NCI-H1694 treated with DMSO at 0.1 percent for 48 hours (cell line): ENCODE measurements around the gene FOSB.
A peak's percentile ranks its signal among the peaks of the same experiment; 100 is the strongest.

Experiments
- DNase-seq: peaks from one replicate; lab custom pipeline; 2025; lab: John Stamatoyannopoulos, UW

FOSB gene

DNA sequence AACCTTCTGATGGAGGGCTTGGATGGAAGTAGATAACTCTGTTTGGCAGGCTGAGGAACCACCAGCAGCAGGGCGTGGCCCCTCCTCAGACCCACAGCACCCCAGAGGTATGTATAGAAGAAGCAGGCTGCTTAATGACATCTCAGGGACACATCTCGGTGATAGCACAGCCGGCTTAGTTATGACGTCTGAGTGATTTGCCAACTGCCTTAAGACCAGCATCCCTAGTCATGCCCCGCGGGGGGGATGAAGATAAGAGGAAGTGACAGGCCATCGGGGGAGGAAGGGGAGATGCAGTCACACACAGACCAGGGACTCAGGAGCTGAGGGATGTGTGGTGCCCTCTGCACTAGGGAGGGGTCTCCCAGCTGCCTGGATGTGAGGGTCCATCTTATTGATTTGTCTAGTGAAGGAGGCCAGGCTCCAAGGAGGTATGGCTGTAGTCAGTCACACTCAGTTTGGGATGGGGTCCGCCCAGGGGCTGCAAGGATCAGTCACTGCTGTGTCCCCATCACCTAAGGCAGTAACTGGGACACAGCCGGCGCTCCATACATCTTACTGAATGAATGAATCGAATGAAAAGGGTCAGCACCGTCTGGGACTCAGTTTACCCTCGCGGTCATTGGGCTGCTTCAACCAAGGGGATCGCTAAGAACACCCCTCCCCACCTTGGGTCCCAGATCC lies 24.9 kb upstream of the FOSB start:
- no peak for DNase-seq

DNA sequence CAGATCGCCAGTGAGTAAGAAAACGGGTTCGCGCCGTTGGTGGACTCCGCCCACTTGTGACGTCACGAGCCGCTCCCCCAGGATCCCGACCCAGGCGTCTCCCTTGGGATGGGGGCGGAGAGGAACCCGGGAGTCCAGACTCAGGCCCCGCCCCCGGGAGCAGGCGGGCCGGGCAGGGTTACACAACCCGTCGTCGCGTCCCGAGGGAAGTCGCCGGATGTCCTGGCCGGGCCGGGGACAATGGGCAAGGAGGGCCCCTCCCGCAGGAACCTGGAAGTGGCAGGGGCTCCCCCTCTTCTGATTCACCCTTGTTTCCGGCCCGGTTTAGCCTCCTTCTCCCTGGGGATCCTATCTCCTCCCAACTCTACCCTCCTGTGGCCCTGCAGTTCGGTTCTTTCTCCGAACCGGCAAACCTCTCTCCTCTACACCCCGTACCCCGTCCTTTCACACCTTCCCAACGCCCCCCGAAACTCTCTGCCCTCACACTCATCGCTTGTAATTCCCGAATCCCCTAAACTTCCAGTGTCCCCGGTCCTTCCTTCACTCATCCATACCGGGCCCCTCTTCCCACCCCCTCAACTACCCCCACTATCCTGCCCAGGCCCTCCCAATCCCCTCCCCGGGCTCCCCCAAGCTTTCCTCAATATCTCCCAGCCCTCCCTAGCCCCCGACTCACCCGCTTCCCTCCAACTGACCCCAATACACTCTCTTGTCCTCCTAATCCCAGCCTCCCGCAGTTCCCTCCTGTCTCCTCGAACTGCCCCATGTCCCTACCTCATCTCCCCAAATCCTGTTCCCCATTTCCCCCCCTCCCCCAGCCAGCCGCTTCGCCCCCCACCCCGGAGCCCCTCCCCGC lies 24.1 kb upstream of the FOSB start:
- no peak for DNase-seq

DNA sequence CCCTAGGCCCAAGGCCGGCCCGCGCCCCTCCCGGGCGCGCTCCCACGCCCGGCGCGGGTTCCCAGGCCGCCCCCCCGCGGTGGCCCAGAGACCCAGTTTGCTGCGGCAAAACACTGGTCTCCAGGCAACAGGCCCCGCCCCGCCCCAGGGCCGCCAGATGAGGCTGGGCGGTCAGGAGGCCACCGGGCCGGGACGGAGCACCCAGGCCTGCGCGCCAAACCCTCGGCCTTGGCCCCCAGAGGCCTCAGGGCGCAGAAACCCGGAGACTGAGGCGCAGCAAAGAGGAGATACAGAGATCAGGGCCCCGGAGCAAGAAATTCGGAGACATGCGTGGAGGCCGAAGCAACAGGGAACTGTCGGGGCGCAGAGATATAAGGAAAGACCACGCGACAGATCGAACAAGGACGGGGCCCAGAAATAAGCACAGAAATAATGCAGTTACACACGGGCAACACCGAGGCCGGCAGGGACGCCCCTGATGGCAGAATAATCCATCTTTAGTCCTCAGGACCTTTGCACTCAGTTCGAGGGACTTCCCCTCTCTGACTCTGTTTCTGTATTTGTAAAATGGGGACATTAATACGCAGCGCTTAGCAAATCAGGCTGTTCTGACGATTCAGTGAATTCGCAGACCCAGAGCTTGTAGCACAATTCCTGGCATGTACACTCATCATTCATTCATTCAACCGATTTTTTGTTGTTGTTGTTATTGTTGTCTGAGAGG lies 23.3 kb upstream of the FOSB start:
- no peak for DNase-seq

DNA sequence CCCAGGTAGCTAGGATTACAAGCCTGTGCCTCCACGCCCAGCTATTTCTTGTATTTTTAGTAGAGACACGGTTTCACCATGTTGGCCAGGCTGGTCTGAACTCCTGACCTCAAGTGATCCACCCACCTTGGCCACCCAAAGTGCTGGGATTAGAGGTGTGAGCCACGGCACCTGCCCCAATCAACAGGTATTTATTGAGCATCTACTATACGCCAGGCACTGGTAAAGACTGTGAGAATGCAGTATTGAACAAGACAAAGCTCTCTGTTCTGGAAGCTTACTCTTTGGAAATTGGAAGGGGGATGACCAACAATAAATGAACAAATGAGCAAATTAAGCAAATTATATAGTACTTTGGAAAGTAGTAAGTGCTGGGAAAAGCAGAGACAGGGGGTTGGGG lies 22.7 kb upstream of the FOSB start:
- DNase-seq: no peak

DNA sequence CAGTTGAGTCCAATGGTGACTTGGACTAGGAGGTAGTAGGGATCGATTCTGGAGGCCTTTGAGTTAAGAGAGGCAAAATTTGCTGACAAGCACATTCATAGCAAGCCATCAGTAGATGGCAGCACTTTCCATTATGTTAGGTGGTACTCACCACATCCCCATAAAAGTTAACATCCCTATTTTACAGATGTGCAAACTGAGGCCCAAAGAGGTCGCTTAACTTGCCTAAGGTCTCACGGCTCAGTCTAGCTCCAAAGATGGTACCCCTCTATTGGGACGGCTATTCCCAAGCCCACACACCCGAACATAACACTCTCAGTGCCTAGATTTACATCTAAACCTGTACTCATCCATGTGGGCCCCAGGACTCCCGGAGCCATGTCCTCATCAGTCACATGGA lies 21.5 kb upstream of the FOSB start:
- peak; percentile 26 for DNase-seq

DNA sequence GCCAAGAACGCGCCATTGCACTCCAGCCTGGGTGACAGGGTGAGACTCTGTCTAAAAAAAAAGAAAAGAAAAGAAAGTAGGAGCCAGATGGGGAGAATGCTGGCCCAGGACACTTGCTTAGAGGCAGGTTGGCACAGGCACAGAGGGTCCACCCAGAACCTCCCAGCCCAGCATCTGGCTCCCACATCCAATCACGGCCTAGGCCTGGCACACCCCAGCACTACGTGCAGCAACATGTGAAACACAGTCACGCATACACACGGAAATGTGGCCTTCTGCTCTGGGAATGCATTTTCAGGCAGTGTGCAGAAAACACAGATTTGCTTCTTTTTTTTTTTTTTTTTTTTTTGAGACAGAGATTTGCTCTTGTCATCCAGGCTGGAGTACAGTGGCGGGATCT lies 20.9 kb upstream of the FOSB start:
- peak; percentile 10 for DNase-seq

DNA sequence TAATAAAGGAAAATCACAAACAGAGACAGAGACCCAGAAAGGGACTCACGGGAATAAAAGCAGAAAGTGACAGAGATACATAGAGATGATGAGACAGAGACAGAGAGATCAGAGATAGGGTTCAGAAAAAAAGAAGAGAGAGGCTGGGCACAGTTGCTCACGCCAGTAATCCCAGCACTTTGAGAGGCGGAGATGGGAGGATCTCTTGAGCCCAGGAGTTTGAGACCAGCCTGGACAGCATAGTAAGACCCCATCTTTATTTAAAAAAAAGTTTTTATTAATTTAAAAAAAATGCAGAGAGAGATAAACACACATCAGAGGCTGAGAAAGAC lies 19.4 kb upstream of the FOSB start:
- no peak for DNase-seq

DNA sequence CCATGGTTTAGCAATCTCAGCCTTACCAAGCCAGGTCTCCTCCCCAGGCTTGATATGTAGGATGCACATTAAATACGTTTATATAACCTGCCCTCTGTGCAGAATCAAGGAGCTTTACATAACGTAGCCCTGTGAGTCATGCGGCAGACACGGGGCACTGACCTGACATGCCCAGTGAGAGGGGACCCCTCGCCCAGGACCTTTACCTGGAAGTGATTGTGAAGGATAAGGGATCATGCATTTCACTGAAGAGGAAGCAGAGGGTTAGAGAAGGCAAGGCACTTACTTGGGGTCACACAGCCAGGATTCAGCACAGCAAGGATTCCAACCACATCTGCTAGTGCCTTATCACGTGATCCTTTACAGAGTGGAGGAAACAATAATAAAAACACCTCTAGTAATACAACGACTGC lies 18.9 kb upstream of the FOSB start:
- DNase-seq: no peak

DNA sequence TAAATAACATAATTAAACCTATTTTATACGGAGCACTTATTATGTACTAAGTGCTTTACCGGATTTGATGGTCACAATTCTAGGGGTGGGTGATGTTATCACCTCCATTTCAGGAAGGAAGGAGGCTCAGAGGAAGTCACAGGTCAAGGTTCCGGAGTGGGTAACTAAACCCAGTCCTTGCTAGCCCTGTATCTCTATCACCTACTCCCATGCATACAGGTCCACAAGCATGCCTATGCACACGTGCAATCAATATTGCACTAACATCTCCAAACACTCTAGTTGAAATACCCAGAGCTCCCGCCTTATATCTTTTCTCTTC lies 17.8 kb upstream of the FOSB start:
- no peak for DNase-seq

DNA sequence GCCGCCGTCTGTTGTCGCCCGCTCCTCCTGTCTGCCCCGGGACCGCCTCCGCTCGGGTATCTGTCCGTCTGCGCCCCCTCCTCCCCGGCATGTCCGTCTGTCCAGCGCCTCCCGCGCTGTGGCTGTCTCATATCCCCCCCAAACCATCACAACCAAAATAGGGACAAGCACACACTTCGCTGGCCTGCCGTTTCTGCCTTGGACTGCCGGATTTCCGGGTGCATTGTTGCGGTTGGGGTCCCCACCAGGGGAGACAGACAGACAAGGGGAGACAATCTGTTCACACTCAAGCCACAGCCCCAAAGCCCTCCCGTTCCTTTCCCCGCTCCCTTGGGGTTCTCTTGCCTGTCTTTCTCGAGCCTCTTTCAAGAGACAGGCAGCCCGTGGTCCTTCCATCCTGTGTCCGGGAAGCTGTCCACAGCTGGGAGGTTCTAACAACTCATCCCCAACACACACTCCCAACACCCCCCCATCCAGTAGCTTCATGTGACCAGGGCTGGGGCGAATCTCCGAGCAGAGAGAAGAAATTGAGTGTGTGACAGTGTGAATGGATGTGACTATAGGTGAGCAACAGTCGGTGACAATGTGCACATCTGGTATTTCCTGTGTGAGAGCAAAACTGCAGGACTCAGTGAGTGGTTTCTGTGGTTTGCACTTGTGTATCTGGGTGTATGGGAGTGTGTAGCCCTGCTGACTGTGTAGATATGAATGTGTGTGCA lies 16.5 kb upstream of the FOSB start:
- no peak for DNase-seq

DNA sequence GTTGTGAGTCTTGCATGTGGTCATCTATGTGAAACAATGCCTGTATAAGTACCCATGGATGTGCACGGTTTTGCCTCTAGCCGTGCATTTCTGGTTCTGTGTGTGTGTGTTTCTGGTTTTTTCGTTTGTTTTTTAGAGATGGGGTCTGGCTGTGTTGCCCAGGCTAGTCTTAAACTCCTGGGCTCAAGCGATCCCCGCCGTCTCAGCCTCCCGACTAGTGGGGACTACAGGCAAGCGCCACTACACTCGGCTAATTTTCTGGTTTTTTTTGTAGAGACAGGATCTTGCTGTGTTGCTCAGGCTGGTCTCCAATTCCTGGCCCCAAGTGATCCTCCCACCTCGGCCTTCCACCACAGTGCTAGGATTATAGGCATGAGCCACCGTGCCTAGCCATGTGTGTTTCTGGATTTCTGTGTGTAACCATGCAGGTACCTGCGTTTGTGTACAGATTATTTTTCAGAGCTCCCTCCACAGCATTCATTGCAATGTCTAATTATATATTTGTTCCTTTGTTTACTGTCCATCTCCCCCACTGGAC lies 15.9 kb upstream of the FOSB start:
- no peak for DNase-seq

DNA sequence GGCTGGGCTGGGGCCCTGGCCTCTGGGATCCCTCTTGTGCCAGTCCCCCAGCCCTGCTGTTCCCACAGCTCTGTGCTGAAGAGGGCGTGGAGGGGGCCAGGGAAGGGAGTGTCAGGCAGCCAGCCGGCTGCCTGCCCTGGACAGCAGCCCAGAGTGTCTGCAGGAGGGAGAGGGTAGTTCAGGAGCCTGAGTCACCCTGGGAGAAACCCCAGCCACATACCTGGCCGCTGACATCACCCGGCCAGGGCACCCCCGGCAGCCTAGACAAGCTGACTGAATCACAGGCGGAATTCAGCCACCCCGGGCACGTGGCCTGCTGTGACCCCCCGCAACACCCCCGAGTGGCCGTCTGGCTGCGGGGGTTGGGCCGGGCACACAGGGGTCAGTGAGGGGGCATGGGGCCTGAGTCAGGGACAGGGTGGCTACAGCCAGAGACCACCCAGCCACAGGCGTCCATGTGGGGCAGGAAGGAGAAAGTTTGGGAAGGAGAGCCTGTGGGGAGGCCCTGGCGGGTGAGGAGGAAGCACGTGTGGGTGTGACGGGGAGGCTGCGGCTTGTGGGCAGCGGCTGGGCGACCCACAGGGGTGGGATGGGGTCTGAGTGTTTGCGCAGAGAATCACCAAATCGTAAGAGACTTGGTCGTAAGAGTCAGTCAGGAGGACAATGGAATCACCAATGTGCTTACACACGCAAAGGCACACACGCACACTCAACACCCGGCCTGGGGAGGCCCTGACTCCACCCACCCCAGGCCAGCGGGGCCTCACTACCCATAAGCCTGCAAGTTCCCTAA lies 11.9 kb upstream of the FOSB start:
- DNase-seq: no peak

DNA sequence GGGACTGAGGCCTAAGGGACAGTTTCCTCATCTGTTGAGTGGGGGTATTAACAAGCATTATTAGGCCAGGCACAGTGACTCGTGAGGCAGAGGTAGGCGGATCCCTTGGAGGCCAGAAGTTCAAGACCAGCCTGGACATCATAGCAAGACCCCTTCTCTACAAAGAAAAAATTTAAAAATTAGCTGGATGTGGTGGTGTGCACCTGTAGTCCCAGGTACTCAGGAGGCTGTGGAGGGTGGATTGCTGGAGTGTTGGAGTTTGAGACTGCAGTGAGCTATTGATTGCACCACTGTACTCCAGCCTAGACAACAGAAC lies 11.3 kb upstream of the FOSB start:
- DNase-seq: no peak

DNA sequence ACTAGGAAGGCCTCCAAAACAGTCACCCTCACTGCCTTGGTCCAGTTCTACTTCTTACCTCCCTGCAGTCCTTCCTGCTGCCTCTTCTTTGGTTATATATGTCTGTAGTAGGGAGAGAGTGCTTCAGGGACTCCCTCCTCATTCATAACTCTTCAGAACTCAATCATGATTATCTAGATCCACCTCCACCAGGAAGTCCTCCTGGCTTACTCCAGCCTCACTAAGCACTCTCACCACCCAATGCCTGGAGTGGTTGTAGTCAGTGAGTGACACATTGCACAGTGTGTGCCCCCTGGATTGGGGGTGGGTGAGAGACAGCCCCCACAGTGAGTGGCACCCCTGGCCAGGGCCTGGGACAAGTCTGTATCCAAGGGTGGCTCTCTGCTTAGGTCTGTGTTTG lies 10.0 kb upstream of the FOSB start:
- DNase-seq: no peak

DNA sequence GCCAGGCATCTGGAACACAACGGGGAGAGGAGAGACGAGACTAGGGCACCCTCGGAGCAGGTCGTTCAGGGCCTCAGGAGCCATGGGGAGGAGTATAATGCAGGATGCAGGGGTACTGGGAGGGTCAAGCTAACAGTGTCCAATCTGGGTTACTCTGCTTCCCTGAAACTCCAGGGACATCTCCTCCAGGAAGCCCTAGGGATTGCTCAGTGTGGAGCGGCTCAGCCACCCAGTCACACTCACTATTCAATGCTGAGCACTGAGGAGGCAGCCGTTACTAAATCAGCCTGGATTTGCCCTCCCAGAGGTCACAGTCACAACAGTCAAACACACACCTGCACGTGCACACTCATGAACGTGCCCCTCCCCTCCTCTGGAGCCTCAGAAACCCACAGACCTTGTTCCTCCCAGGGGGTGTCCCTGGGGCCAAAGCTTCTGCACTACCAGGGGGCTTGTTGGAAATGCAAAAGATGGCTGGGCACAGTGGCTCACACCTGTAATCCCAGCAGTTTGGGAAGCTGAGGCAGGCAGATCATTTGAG lies 6.9 kb upstream of the FOSB start:
- DNase-seq: no peak

DNA sequence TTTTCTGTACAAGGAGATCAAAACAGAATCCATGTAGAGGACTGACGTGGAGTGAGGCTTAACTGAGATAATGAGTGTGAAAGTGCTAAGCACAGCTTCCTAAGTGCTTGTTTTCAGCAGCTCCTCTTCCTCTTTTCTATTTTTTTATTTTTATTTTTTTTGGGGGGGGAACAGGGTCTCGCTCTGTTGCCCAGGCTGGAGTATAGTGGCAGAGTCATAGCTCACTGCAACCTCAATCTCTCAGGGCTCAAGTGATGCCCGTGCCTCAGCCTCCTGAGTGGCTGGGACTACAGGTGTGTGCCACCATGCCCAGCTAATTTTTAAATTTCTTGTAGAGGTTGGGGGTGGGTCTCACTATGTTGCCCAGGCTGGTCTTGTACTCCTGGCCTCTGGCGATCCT lies 5.6 kb upstream of the FOSB start:
- no peak for DNase-seq

DNA sequence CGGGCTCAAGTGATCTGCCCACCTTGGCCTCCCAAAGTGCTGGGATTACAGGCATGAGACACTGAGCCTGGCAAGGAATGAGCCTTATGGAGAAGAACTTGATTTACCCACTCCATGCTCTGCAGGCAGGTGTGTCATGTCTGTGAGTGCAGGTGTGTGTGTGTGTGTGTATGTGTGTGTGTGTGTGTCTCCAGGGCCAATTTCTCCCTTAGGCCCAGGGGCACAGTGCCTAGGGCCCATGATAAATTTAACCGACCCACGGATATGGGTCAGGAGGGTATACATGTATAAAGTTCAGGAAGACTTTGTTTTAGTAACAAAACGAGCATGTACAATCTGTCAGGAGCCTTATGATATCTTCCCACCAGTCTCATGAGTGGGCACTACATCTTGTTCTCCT lies 4.6 kb upstream of the FOSB start:
- DNase-seq: no peak

DNA sequence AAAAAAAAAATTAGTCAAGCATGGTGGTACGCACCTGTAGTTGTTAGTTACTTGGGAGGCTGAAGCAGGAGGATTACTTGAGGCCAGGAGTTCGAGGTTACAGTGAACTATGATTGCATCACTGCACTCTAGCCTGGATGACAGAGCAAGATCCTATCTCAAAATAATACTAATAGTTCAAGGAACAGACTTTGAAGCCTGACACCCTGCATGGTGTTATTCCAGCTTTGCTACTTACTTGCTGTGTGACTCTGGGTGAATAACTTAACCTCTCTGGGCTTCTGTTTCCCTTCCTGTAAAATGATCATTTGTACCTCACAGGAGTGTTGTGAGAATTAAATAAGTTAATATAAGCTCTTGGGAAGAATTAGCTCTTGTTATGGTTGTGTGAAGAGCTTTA lies 3.5 kb upstream of the FOSB start:
- DNase-seq: no peak

DNA sequence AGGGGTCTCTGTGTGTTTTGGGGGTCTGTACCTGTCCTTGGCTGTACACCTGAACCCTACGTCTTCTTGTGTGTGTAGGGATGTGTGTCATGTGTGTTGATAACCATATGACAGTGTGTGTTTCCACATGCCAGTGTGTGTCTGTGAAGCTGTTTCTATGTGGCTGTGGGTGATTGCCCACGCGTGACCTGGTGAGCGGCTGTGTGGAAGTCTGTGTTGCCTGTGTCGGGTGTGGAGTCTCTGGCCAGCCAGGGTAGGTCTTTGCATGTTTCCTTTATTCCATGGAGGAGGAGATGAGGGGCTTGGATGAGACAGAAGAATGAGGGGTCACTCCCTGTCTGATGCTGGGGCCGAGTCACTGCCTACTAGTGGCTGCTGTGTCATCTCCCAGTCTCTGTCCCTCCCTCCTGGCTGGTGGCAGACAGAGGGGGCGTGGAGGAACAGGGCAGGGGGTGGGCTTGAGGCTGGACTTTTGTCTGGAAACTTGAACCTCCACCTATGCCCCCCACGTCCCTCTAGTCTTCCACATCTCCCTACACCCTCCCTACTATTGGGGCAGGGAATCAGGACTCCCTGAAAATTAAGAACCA lies 2.8 kb upstream of the FOSB start:
- no peak for DNase-seq

DNA sequence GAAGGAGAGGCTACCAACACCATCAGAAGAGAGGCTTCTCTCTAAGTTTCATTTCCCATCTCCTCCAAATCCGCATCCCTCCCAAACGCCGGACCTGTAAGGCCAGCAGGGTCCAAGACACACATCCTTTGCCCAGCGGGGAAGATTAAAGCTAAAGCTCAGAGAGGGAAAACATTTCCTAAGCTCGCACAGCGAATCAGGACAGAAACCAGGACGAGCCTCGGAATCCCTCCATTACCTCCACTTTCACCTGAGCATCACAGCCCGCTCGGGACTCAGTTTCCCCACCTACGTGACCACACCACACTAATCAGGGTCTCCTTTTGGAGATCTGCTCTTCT lies 711 bp upstream of the FOSB start:
- DNase-seq: no peak

DNA sequence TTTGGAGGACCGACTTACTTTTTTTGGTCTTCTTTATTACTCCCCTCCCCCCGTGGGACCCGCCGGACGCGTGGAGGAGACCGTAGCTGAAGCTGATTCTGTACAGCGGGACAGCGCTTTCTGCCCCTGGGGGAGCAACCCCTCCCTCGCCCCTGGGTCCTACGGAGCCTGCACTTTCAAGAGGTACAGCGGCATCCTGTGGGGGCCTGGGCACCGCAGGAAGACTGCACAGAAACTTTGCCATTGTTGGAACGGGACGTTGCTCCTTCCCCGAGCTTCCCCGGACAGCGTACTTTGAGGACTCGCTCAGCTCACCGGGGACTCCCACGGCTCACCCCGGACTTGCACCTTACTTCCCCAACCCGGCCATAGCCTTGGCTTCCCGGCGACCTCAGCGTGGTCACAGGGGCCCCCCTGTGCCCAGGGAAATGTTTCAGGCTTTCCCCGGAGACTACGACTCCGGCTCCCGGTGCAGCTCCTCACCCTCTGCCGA lies 409 bp downstream of the FOSB start:
- DNase-seq: no peak
